Stimulated activated CD4-positive, alpha-beta T cell treated with anti-CD3 and anti-CD28 coated beads, Interleukin-2, amount 100 ng/mL, for 4 hours (primary cell): Measurements from ENCODE around the gene ZBTB48.

Source experiments
- DNase-seq: peaks from one replicate; pipeline ENCODE4 v3.0.0-alpha.2; 2020; ENCODE audit warnings: low read depth

Gene ZBTB48

GRCh38 chr1:6612641-6613360 is 33.0 kb downstream of the ZBTB48 start:
- DNase-seq = no peak

- DNase-seq = peak; percentile 99
These were observed 33.7 kb downstream of the ZBTB48 start, which contains the start of gene PHF13 for GRCh38 chr1:6613361-6614018. Gene PHF13, plus strand, starts transcription at chr1:6613731. Its CDS starts 336 bp downstream, at chr1:6614067.

GRCh38 chr1:6614019-6614928 is 34.5 kb downstream of the ZBTB48 start:
- DNase-seq = peak; percentile 53

- DNase-seq = no peak
These were observed 35.4 kb downstream of the ZBTB48 start for GRCh38 chr1:6614929-6615785.

- DNase-seq = no peak
These were observed 39.3 kb downstream of the ZBTB48 start for GRCh38 chr1:6619045-6619444.

GRCh38 chr1:6621429-6622391 is 41.9 kb downstream of the ZBTB48 start:
- DNase-seq = no peak

GRCh38 chr1:6622396-6623152 is 42.8 kb downstream of the ZBTB48 start:
- DNase-seq = no peak

- DNase-seq = no peak
These were observed 43.6 kb downstream of the ZBTB48 start for GRCh38 chr1:6623269-6623965.

- peak; percentile 80 for DNase-seq
These were observed 45.2 kb downstream of the ZBTB48 start, which contains the start of gene THAP3 for GRCh38 chr1:6624710-6625583. Gene THAP3, plus strand, starts transcription at chr1:6624868. Its CDS starts 351 bp downstream, at chr1:6625219.

GRCh38 chr1:6625584-6626149 is 45.9 kb downstream of the ZBTB48 start:
- no peak for DNase-seq

GRCh38 chr1:6627031-6627430 is 47.2 kb downstream of the ZBTB48 start:
- DNase-seq = no peak

GRCh38 chr1:6627841-6628545 is 48.2 kb downstream of the ZBTB48 start:
- no peak for DNase-seq

- no peak for DNase-seq
These were observed 49.2 kb downstream of the ZBTB48 start for GRCh38 chr1:6628971-6629479.

- no peak for DNase-seq
These were observed 50.2 kb downstream of the ZBTB48 start for GRCh38 chr1:6630027-6630426.

GRCh38 chr1:6631058-6631457 is 51.3 kb downstream of the ZBTB48 start:
- DNase-seq = no peak
